ENCODE results near the gene GORASP1.

Gene GORASP1

DNA sequence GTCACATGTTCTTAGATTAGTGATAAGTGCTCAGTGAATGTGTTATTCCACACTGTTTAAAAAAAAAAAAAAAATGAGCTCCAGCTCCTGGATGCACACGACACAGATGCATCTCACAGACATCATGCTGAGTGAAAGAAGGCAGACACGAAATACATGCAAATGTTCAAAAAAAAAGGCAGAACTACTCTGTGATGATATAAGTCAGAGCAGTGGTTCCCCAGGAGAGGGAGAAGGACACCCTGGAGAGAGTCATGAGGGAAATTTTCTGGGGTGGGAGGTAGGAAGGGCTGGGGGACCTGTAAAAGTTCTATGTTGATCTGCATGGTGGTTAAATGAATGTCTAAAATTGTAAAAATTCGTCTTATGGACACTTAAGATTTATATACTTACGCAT lies 41.6 kb upstream of the GORASP1 start:
- no peak overlapping the region for H3K4me2 ChIP-seq (ENCODE audit: insufficient read depth, low read length, poor library complexity, severe bottlenecking)
- H2AFZ ChIP-seq (ENCODE audit: low read length) = no peak overlapping the region
- no peak overlapping the region for H2AK5ac ChIP-seq (ENCODE audit: low read depth, low read length)
- H3K18ac ChIP-seq (ENCODE audit: low read length) = no peak overlapping the region
- H4K8ac ChIP-seq (ENCODE audit: low read depth, low read length) = no peak overlapping the region
- no peak overlapping the region for H3K23ac ChIP-seq (ENCODE audit: low read depth, low read length, poor library complexity)
- no peaks in the 10 kb centered on the region for H3K9me3 ChIP-seq (replicated peaks in 1 of 2; ENCODE audit: control insufficient read depth in 2 of 2, insufficient read depth in 1 of 2, low read depth in 1 of 2, low read length in 2 of 2)
- H3K14ac ChIP-seq (ENCODE audit: low read length) = no peak overlapping the region
- no peak overlapping the region for H3K4ac ChIP-seq (ENCODE audit: low read length)
- peaks cover 4 to 9% of the 10 kb centered on the region in 2 donors for H3K36me3 ChIP-seq (replicated peaks in 1 of 2; ENCODE audit: control insufficient read depth in 2 of 2, insufficient read depth in 2 of 2, low read length in 2 of 2)
- no peak overlapping the region for H3K9ac ChIP-seq (ENCODE audit: low read depth, low read length, poor library complexity)
- H3K27me3 ChIP-seq (ENCODE audit: control insufficient read depth in 3 of 3, insufficient read depth in 3 of 3, low read depth in 1 of 3, low read length in 3 of 3) = peaks cover 0 to 3% (median 0%) of the 10 kb centered on the region in 3 experiments
- no peak overlapping the region for H2BK12ac ChIP-seq (ENCODE audit: low read length)
- H3K4me3 ChIP-seq (ENCODE audit: low read length in 2 of 2) = no peak overlapping the region
- H2BK5ac ChIP-seq (ENCODE audit: low read length) = no peak overlapping the region
- H4K91ac ChIP-seq (ENCODE audit: low read depth, low read length, poor library complexity) = no peak overlapping the region
- H3K79me1 ChIP-seq (ENCODE audit: low read depth, low read length) = peaks cover 12% of the 10 kb centered on the region
- no peak overlapping the region for H3K27ac ChIP-seq (replicated peaks; ENCODE audit: low read length)
- no CpG with 5 or more reads among the region's 4 CpGs for WGBS, 2 donors (ENCODE audit: extremely low coverage in 2 of 2, insufficient read length in 2 of 2, insufficient replicate concordance in 1 of 2)
- H2BK15ac ChIP-seq (ENCODE audit: low read length) = no peak overlapping the region
- no peak for DNase-seq (ENCODE audit: low spot score)
- H2BK120ac ChIP-seq (ENCODE audit: low read depth, low read length) = no peak overlapping the region
- H3K4me1 ChIP-seq (ENCODE audit: control insufficient read depth in 2 of 2, insufficient read depth in 1 of 2, low read depth in 1 of 2, low read length in 2 of 2) = peaks cover 48% of the 10 kb centered on the region in 2 donors

- no peak for DNase-seq (ENCODE audit: low spot score)
- Histone ChIP-seq H3K4ac (ENCODE audit: low read length) (no peak overlapping the region), H3K18ac (ENCODE audit: low read length) (no peak overlapping the region), H3K14ac (ENCODE audit: low read length) (no peak overlapping the region), H3K27me3 (ENCODE audit: control insufficient read depth in 3 of 3, insufficient read depth in 3 of 3, low read depth in 1 of 3, low read length in 3 of 3) (peaks cover 0 to 3% (median 0%) of the 10 kb centered on the region in 3 experiments), H4K8ac (ENCODE audit: low read depth, low read length) (no peak overlapping the region), H2AK5ac (ENCODE audit: low read depth, low read length) (no peak overlapping the region), H3K9ac (ENCODE audit: low read depth, low read length, poor library complexity) (peak overlapping the region; percentile 7), H3K4me2 (ENCODE audit: insufficient read depth, low read length, poor library complexity, severe bottlenecking) (no peak overlapping the region), H2BK12ac (ENCODE audit: low read length) (no peak overlapping the region), H2BK5ac (ENCODE audit: low read length) (no peak overlapping the region), H3K23ac (ENCODE audit: low read depth, low read length, poor library complexity) (peak overlapping the region; percentile 17), H2BK120ac (ENCODE audit: low read depth, low read length) (no peak overlapping the region), H3K79me1 (ENCODE audit: low read depth, low read length) (peaks cover 12% of the 10 kb centered on the region), H3K9me3 (replicated peaks in 1 of 2; ENCODE audit: control insufficient read depth in 2 of 2, insufficient read depth in 1 of 2, low read depth in 1 of 2, low read length in 2 of 2) (no peaks in the 10 kb centered on the region), H4K91ac (ENCODE audit: low read depth, low read length, poor library complexity) (no peak overlapping the region), H3K36me3 (replicated peaks in 1 of 2; ENCODE audit: control insufficient read depth in 2 of 2, insufficient read depth in 2 of 2, low read length in 2 of 2) (peaks cover 9 to 13% of the 10 kb centered on the region in 2 donors), H3K27ac (replicated peaks; ENCODE audit: low read length) (no peak overlapping the region), H2BK15ac (ENCODE audit: low read length) (no peak overlapping the region), H3K4me1 (ENCODE audit: control insufficient read depth in 2 of 2, insufficient read depth in 1 of 2, low read depth in 1 of 2, low read length in 2 of 2) (peaks cover 48% of the 10 kb centered on the region in 2 donors), H2AFZ (ENCODE audit: low read length) (no peak overlapping the region), H3K4me3 (ENCODE audit: low read length in 2 of 2) (no peak overlapping the region)
- WGBS, 2 donors (ENCODE audit: extremely low coverage in 2 of 2, insufficient read length in 2 of 2, insufficient replicate concordance in 1 of 2) = no CpG with 5 or more reads among the region's 9 CpGs
Observed at GRCh38 chr3:39148435-39149058, 41.1 kb upstream of the GORASP1 start.

DNA sequence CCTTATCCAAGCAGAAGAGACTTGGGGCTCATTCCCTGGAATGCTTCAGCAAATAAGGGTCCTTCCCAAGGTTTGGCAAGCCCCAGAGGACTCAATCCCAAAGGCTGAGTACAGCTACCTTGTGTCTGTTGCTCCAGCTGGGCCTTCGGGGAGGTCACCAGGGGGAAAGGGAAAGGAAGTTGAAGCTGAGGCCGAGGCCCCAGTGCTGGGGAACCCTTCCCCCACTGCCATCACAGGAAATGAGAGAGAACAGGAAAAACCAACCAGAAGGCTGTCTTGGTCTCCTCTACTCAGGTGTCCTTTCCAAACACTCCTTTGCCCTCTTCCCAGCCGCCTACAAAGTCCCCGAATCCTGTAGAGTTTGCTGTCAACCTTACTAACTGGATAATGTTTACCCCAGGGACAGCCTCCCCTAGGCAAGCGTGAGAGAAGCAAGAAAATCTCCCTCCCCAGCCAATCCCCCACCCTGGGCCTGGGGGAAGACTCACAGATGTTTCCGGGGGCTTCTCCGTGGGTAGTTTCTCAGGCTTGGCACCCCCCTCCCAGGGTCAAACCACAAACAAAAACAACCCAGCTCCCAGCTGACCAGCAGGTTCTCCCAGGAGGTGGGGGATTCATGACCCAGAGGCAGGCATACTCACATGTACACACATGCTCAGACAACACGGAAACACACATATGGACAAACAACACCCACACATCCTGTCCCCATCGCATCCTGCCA lies 40.4 kb upstream of the GORASP1 start:
- Histone ChIP-seq H3K4me2 (ENCODE audit: insufficient read depth, low read length, poor library complexity, severe bottlenecking) (no peak overlapping the region), H3K9me3 (replicated peaks in 1 of 2; ENCODE audit: control insufficient read depth in 2 of 2, insufficient read depth in 1 of 2, low read depth in 1 of 2, low read length in 2 of 2) (no peaks in the 10 kb centered on the region), H3K18ac (ENCODE audit: low read length) (peak overlapping the region; percentile 7), H2BK15ac (ENCODE audit: low read length) (no peak overlapping the region), H3K79me1 (ENCODE audit: low read depth, low read length) (peaks cover 12% of the 10 kb centered on the region), H3K36me3 (replicated peaks in 1 of 2; ENCODE audit: control insufficient read depth in 2 of 2, insufficient read depth in 2 of 2, low read length in 2 of 2) (peaks cover 15 to 19% of the 10 kb centered on the region in 2 donors), H3K27ac (replicated peaks; ENCODE audit: low read length) (no peak overlapping the region), H2AK5ac (ENCODE audit: low read depth, low read length) (no peak overlapping the region), H3K27me3 (ENCODE audit: control insufficient read depth in 3 of 3, insufficient read depth in 3 of 3, low read depth in 1 of 3, low read length in 3 of 3) (peaks cover 0 to 3% (median 0%) of the 10 kb centered on the region in 3 experiments), H2AFZ (ENCODE audit: low read length) (peak overlapping the region; percentile 80), H4K91ac (ENCODE audit: low read depth, low read length, poor library complexity) (no peak overlapping the region), H3K14ac (ENCODE audit: low read length) (peak overlapping the region; percentile 57), H4K8ac (ENCODE audit: low read depth, low read length) (no peak overlapping the region), H3K4me3 (ENCODE audit: low read length in 2 of 2) (no peak overlapping the region), H2BK120ac (ENCODE audit: low read depth, low read length) (no peak overlapping the region), H3K9ac (ENCODE audit: low read depth, low read length, poor library complexity) (peak overlapping the region; percentile 7), H3K4me1 (ENCODE audit: control insufficient read depth in 2 of 2, insufficient read depth in 1 of 2, low read depth in 1 of 2, low read length in 2 of 2) (peaks cover 48% of the 10 kb centered on the region in 2 donors), H3K23ac (ENCODE audit: low read depth, low read length, poor library complexity) (peak overlapping the region; percentile 17), H3K4ac (ENCODE audit: low read length) (no peak overlapping the region), H2BK12ac (ENCODE audit: low read length) (no peak overlapping the region), H2BK5ac (ENCODE audit: low read length) (no peak overlapping the region)
- no CpG with 5 or more reads among the region's 9 CpGs for WGBS, 2 donors (ENCODE audit: extremely low coverage in 2 of 2, insufficient read length in 2 of 2, insufficient replicate concordance in 1 of 2)
- no peak for DNase-seq (ENCODE audit: low spot score)

Measured in neuronal stem cell (in vitro differentiated cells).